KG1 (cell line): ENCODE data around the gene DACH2.

ENCODE experiments used
- DNase-seq: peaks from one replicate; lab custom pipeline; 2025; lab: John Stamatoyannopoulos, UW

Gene DACH2

GRCh38 chrX:86806786-86807185, 658.5 kb downstream of the DACH2 start:
- DNase-seq, result peak; percentile 0

GRCh38 chrX:86809651-86810050, 661.4 kb downstream of the DACH2 start:
- no peak for DNase-seq

DNA sequence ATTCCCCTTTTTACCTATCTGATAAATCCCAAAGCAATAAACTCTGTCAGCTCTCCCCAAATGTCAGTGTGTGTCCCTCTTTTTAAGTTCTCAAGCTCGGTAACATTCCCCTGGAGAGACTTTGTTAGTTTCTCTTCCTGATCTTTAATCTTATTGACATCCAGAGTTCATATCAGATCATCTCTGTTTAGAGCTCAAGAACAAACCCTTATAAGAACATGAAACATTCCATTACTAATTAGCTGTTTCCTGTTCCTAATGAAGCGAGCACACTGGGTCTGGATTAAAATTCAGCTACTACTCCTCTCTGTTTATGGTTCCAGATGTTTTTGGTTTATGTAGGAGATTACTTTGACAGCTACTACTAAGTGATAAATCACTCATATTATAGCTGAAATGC, 681.5 kb downstream of the DACH2 start:
- DNase-seq, result no peak

GRCh38 chrX:86830685-86831084, 682.4 kb downstream of the DACH2 start:
- no peak for DNase-seq

DNA sequence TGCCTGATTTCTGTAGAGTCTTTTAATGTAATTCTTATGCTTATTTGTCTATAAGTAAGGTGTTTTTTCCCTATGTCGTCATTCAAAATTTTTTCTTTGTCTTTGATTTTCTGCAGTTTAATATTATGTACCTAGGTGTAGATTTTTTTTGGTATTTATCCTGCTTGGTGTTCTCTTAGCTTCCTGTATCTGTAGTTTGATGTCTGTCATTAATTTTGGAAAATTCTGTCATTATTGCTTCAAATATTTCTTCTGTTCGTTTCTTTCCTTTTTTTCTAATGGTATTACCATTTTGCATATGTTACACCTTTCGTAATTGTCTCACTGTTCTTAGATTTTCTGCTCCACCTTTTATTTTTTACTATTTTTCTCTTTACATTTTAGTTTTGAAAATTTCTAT, 696.9 kb downstream of the DACH2 start:
- DNase-seq, result no peak
